HG03280 (cell line): ENCODE measurements around the gene EXOSC2.
"Not testable (repeated sequence)": the region's sequence is repeated elsewhere in the genome, so short reads cannot be mapped to it uniquely, and the experiment has no call there.

Experiments
- ATAC-seq: cut with Tn5 transposase; IDR thresholded peaks from one replicate; pipeline ENCODE4 v1.9.1; 2021; ENCODE audit warnings: mild to moderate bottlenecking, moderate library complexity; ENCODE audit not compliant: unreplicated experiment

EXOSC2 gene

GRCh38 chr9:130666393-130667119 is 27.0 kb upstream of the EXOSC2 start:
- ATAC-seq: no peak

GRCh38 chr9:130667120-130667435 is 26.5 kb upstream of the EXOSC2 start:
- no peak for ATAC-seq

GRCh38 chr9:130668196-130668595 is 25.4 kb upstream of the EXOSC2 start:
- no peak for ATAC-seq

- ATAC-seq: no peak
Measured at GRCh38 chr9:130668659-130669058, 24.9 kb upstream of the EXOSC2 start.

- no peak for ATAC-seq
Measured at GRCh38 chr9:130669965-130670364, 23.6 kb upstream of the EXOSC2 start.

GRCh38 chr9:130670644-130671043 is 22.9 kb upstream of the EXOSC2 start:
- no peak for ATAC-seq

GRCh38 chr9:130672466-130672865 is 21.1 kb upstream of the EXOSC2 start:
- no peak for ATAC-seq

GRCh38 chr9:130672933-130673615 is 20.5 kb upstream of the EXOSC2 start:
- ATAC-seq: no peak

GRCh38 chr9:130675396-130675795 is 18.2 kb upstream of the EXOSC2 start:
- no peak for ATAC-seq

- no peak for ATAC-seq
Measured at GRCh38 chr9:130677252-130677651, 16.3 kb upstream of the EXOSC2 start.

- ATAC-seq: no peak
Measured at GRCh38 chr9:130680836-130681768, 12.5 kb upstream of the EXOSC2 start.

GRCh38 chr9:130681769-130682420 is 11.7 kb upstream of the EXOSC2 start:
- ATAC-seq: no peak

- ATAC-seq: no peak
Measured at GRCh38 chr9:130682421-130683121, 11.0 kb upstream of the EXOSC2 start.

- ATAC-seq: no peak
Measured at GRCh38 chr9:130685104-130685503, 8.5 kb upstream of the EXOSC2 start.

GRCh38 chr9:130685945-130686344 is 7.6 kb upstream of the EXOSC2 start:
- ATAC-seq: not testable (repeated sequence)

- ATAC-seq: no peak
Measured at GRCh38 chr9:130687615-130688014, 6.0 kb upstream of the EXOSC2 start.

- no peak for ATAC-seq
Measured at GRCh38 chr9:130688072-130688471, 5.5 kb upstream of the EXOSC2 start.

GRCh38 chr9:130689572-130689936 is 4.0 kb upstream of the EXOSC2 start:
- no peak for ATAC-seq

GRCh38 chr9:130689937-130690700 is 3.5 kb upstream of the EXOSC2 start:
- ATAC-seq: no peak

GRCh38 chr9:130692321-130692720 is 1.3 kb upstream of the EXOSC2 start:
- no peak for ATAC-seq
